HepG2 (cell line): Measurements from ENCODE around the gene SAE1. TPM values are rescaled to one million over a fixed set of nuclear protein-coding genes. Genes with fewer than 3 reads are reported as not detected.

ENCODE experiments used
- ADNP ChIP-seq: sonication (generic); formaldehyde crosslinking; IDR thresholded peaks from 2 replicates; pipeline ENCODE4 v1.4.0; 2020; ENCODE audit warnings: missing genetic modification reagents
- AKNA ChIP-seq: sonication (generic); formaldehyde crosslinking; IDR thresholded peaks from 2 replicates; pipeline ENCODE4 v1.4.0; 2020; ENCODE audit warnings: missing genetic modification reagents, borderline replicate concordance
- BHLHE40 ChIP-seq: IDR thresholded peaks from 2 replicates; pipeline ENCODE4 v1.6.1; 2011; ENCODE audit warnings: low read length, improper control_type of control experiment
- ESRRA ChIP-seq: sonication (generic); formaldehyde crosslinking; IDR thresholded peaks from 2 replicates; pipeline ENCODE4 v1.5.1; 2020; ENCODE audit warnings: mild to moderate bottlenecking, low read depth, missing genetic modification reagents
- FOXK2 ChIP-seq: fragments of 450-650 bp; IDR thresholded peaks from 2 replicates; pipeline ENCODE4 v1.6.1; 2016
- FOXM1 ChIP-seq: sonication (generic); formaldehyde crosslinking; IDR thresholded peaks from 2 replicates; pipeline ENCODE4 v1.5.0; 2020; ENCODE audit warnings: missing genetic modification reagents
- HNF1A ChIP-seq, 2 experiments: sonication (generic) in 1 of 2; formaldehyde crosslinking in 1 of 2; IDR thresholded peaks; 2 replicates each; pipeline versions ENCODE4 v1.4.0 to v1.6.1; 2016 to 2020; ENCODE audit warnings: borderline replicate concordance in 1 of 2, low read depth in 1 of 2, mild to moderate bottlenecking in 1 of 2, missing genetic modification reagents in 1 of 2
- MBD4 ChIP-seq: IDR thresholded peaks from 2 replicates; pipeline ENCODE4 v1.6.1; 2012; ENCODE audit warnings: low read length, inconsistent platforms, borderline replicate concordance
- NCOA2 ChIP-seq: sonication (generic); formaldehyde crosslinking; IDR thresholded peaks from 2 replicates; pipeline ENCODE4 v1.8.0; 2022; ENCODE audit warnings: inconsistent platforms
- NFE2 ChIP-seq: sonication (generic); formaldehyde crosslinking; IDR thresholded peaks from 2 replicates; pipeline ENCODE4 v1.4.0; 2020; ENCODE audit warnings: missing genetic modification reagents
- PCBP1 ChIP-seq: fragments of 200-400 bp; formaldehyde crosslinking; IDR thresholded peaks from 2 replicates; pipeline ENCODE4 v1.6.1; 2017; ENCODE audit warnings: mild to moderate bottlenecking, low read depth, low read length, borderline replicate concordance
- SMARCC2 ChIP-seq: fragments of 450-650 bp; IDR thresholded peaks from 2 replicates; pipeline ENCODE4 v1.6.1; 2017; ENCODE audit warnings: antibody characterized with exemption, mild to moderate bottlenecking
- TCF7L2 ChIP-seq: IDR thresholded peaks from 2 replicates; pipeline ENCODE4 v1.6.1; 2011; ENCODE audit warnings: mild to moderate bottlenecking, low read depth, low read length, moderate library complexity
- TEAD3 ChIP-seq: optimal IDR thresholded peaks from 2 replicates; pipeline ENCODE3; 2016; ENCODE audit warnings: borderline replicate concordance
- TIGD3 ChIP-seq: sonication (generic); formaldehyde crosslinking; IDR thresholded peaks from 2 replicates; pipeline ENCODE4 v1.5.1; 2020; ENCODE audit warnings: mild to moderate bottlenecking, missing genetic modification reagents, borderline replicate concordance
- ZFP41 ChIP-seq: sonication (generic); formaldehyde crosslinking; IDR thresholded peaks from 2 replicates; pipeline ENCODE4 v1.4.0; 2020; ENCODE audit warnings: mild to moderate bottlenecking, missing genetic modification reagents, borderline replicate concordance
- ZNF17 ChIP-seq: sonication (generic); formaldehyde crosslinking; IDR thresholded peaks from 2 replicates; pipeline ENCODE4 v1.5.0; 2020; ENCODE audit warnings: mild to moderate bottlenecking, missing genetic modification reagents
- ZNF343 ChIP-seq: sonication (generic); formaldehyde crosslinking; IDR thresholded peaks from 2 replicates; pipeline ENCODE4 v1.4.0; 2020; ENCODE audit warnings: mild to moderate bottlenecking, missing genetic modification reagents
- ZNF431 ChIP-seq: sonication (generic); formaldehyde crosslinking; IDR thresholded peaks from 2 replicates; pipeline ENCODE4 v1.9.0; 2022; ENCODE audit warnings: missing genetic modification reagents, low read depth, mild to moderate bottlenecking, borderline replicate concordance
- ZNF839 ChIP-seq: sonication (generic); formaldehyde crosslinking; IDR thresholded peaks from 2 replicates; pipeline ENCODE4 v1.4.0; 2020; ENCODE audit warnings: missing genetic modification reagents, mild to moderate bottlenecking, borderline replicate concordance
- ZSCAN29 ChIP-seq: sonication (generic); formaldehyde crosslinking; conservative IDR thresholded peaks from 2 replicates; pipeline ENCODE4 v1.4.0; 2020; ENCODE audit warnings: mild to moderate bottlenecking, missing genetic modification reagents
- polyA plus RNA-seq, 8 experiments: library from polyadenylated mRNA; depleted of rRNA in 3 of 8; stranded (reverse) in 7 of 8; unstranded in 1 of 8; fragments of >200 nt; fragmentation: Illumina TruSeq in 4 of 8; extraction: Trizol in 4 of 8; gene quantifications; 2 replicates each; pipeline versions ENCODE4 v1.2.1 to v1.2.3, GENCODE V29; 2011 to 2016; ENCODE audit warnings: low read depth in 4 of 8, missing spikeins in 1 of 8, mixed read lengths in 1 of 8; ENCODE audit not compliant: insufficient read depth in 1 of 8
- total RNA-seq, 5 experiments: library from RNA; depleted of rRNA; stranded (reverse); fragments of >200 nt; fragmentation: Illumina TruSeq; extraction: Trizol; gene quantifications; 2 replicates each; pipeline ENCODE4 v1.2.3, GENCODE V29; 2016; ENCODE audit warnings: low read depth in 1 of 5

SAE1 gene
- total and polyA plus RNA-seq, 2 of the 13 experiments (the other 11 are each of a cell fraction or from before 2014, with no cell fraction given), result 87.6 to 197 TPM

- peak; percentile 57 for TF ChIP-seq TEAD3 (CRISPR knock-in tag)
- peak; percentile 69 for TF ChIP-seq ESRRA
- no peak for TF ChIP-seq TCF7L2
- TF ChIP-seq BHLHE40, result peak; percentile 99
- TF ChIP-seq TIGD3, result no peak; the same call in 1 of the 2 replicates
- no peak for TF ChIP-seq AKNA (CRISPR knock-in tag)
- no peak for TF ChIP-seq ZNF343 (CRISPR knock-in tag)
- TF ChIP-seq ZNF839 (CRISPR knock-in tag), result no peak
- peak; percentile 25; the same call in 1 of the 2 replicates for TF ChIP-seq ZNF431 (CRISPR knock-in tag)
- TF ChIP-seq SMARCC2, result no peak
- 0 out of 2 replicates have a peak, but pooled peaks have one; percentile 24 for TF ChIP-seq NCOA2 (CRISPR knock-in tag)
- no peak for TF ChIP-seq ZSCAN29 (CRISPR knock-in tag)
- TF ChIP-seq FOXM1 (CRISPR knock-in tag), result no peak
- no peak for TF ChIP-seq FOXK2
- TF ChIP-seq ZNF17 (CRISPR knock-in tag), result no peak
- TF ChIP-seq NFE2 (CRISPR knock-in tag), result no peak
- TF ChIP-seq ZFP41, result no peak; the same call in 1 of the 2 replicates
- TF ChIP-seq HNF1A (IDR thresholded peaks at IDR 0.05; ENCODE audit: low read depth), result no peak
- no peak; the same call in 1 of the 2 replicates for TF ChIP-seq HNF1A (CRISPR knock-in tag; IDR thresholded peaks at IDR 0.05; ENCODE audit: borderline replicate concordance)
- TF ChIP-seq MBD4, result no peak
- TF ChIP-seq PCBP1, result no peak
- TF ChIP-seq ADNP (CRISPR knock-in tag), result no peak
Observed at GRCh38 chr19:47130589-47131227, at the start of gene SAE1 (continued).
